Measurements from ENCODE around the gene SETBP1.
A peak's percentile ranks its signal among the peaks of the same experiment; 100 is the strongest.

DNA sequence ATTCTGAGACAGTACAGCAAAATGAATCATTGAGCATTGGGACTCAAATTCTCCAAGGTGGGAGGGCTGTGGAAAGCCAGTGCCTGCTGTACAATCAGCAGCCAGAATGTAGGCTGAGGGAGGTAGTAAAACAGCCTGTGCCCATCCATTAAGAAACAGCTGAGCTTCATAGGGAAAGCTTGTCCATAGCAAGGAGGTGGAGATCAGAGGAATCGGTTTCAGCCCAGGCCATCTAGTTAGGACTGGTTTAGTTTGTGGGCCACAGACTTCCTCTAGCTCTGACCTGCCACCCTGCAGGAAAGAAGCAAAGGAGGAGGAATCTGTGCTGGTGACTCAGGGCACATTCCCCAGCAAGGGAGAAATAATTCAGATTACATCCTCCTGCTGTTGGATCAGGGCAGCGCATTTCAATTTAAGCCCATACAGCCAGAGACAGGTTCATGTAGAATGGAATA is 333.4 kb downstream of the SETBP1 start:
- TF ChIP-seq EZH2 (IDR thresholded peaks at IDR 0.05; ENCODE audit: low read depth, low read length, severe bottlenecking) (no peak), TAF1 (IDR thresholded peaks at IDR 0.05; ENCODE audit: low read depth, low read length) (no peak), SP4 (IDR thresholded peaks at IDR 0.05; ENCODE audit: low read length) (no peak), CHD1 (IDR thresholded peaks at IDR 0.05; ENCODE audit: low read depth, low read length) (no peak), CHD2 (IDR thresholded peaks at IDR 0.05; ENCODE audit: low read length) (no peak), CREB1 (IDR thresholded peaks at IDR 0.05) (no peak), POLR2A (IDR thresholded peaks at IDR 0.05; ENCODE audit: control extremely low read depth in 1 of 2, low read depth in 2 of 2, low read length in 2 of 2) (no peak), EP300 (IDR thresholded peaks at IDR 0.05; ENCODE audit: borderline replicate concordance in 1 of 2, low read depth in 2 of 2, low read length in 2 of 2) (no peak), CTCF (IDR thresholded peaks at IDR 0.05; ENCODE audit: control extremely low read depth in 1 of 3, insufficient read depth in 1 of 3, low read depth in 1 of 3, low read length in 3 of 3) (peak in 1 of 3 experiments; percentile 21; a peak in 1 of 4 replicates), GABPA (IDR thresholded peaks at IDR 0.05; ENCODE audit: borderline replicate concordance, insufficient read depth, low read length) (no peak), NANOG (IDR thresholded peaks at IDR 0.05; ENCODE audit: insufficient read depth, low read depth, low read length, poor library complexity, severe bottlenecking) (no peak), SP1 (IDR thresholded peaks at IDR 0.05; ENCODE audit: low read depth, low read length) (no peak), RBBP5 (IDR thresholded peaks at IDR 0.05; ENCODE audit: borderline replicate concordance, low read depth, low read length) (no peak)

Measured in H1 (cell line).